ENCODE measurements around the gene TSG101. TPM values are rescaled to one million over a fixed set of nuclear protein-coding genes. Genes with fewer than 3 reads are reported as not detected.

Gene TSG101
- total RNA-seq, 1 donor from 2014 or later: 47.4 TPM

GRCh38 chr11:18452927-18453326 is 73.8 kb downstream of the TSG101 start:
- H3K27me3 Mint-ChIP-seq (ENCODE audit: unreplicated experiment): no peaks in the 10 kb centered on the region
- no peak overlapping the region for H3K4me3 Mint-ChIP-seq (ENCODE audit: unreplicated experiment)
- H3K36me3 Mint-ChIP-seq (ENCODE audit: low read depth, unreplicated experiment): no peaks in the 10 kb centered on the region
- TF ChIP-seq CTCF (IDR thresholded peaks at IDR 0.05; ENCODE audit: unreplicated experiment): no peak
- H3K9me3 Mint-ChIP-seq (ENCODE audit: unreplicated experiment): no peaks in the 10 kb centered on the region
- no peaks in the 10 kb centered on the region for H3K4me1 Mint-ChIP-seq (ENCODE audit: unreplicated experiment)
- DNase-seq (ENCODE audit: low spot score): no peak
- H3K27ac Mint-ChIP-seq (ENCODE audit: unreplicated experiment): no peak overlapping the region

GRCh38 chr11:18449251-18449650 is 77.5 kb downstream of the TSG101 start:
- no peak for TF ChIP-seq CTCF (IDR thresholded peaks at IDR 0.05; ENCODE audit: unreplicated experiment)
- DNase-seq (ENCODE audit: low spot score): no peak
- H3K4me1 Mint-ChIP-seq (ENCODE audit: unreplicated experiment): no peaks in the 10 kb centered on the region
- H3K36me3 Mint-ChIP-seq (ENCODE audit: low read depth, unreplicated experiment): no peaks in the 10 kb centered on the region
- no peaks in the 10 kb centered on the region for H3K27me3 Mint-ChIP-seq (ENCODE audit: unreplicated experiment)
- no peak overlapping the region for H3K27ac Mint-ChIP-seq (ENCODE audit: unreplicated experiment)
- H3K4me3 Mint-ChIP-seq (ENCODE audit: unreplicated experiment): no peak overlapping the region
- no peaks in the 10 kb centered on the region for H3K9me3 Mint-ChIP-seq (ENCODE audit: unreplicated experiment)

GRCh38 chr11:18438691-18439090 is 88.1 kb downstream of the TSG101 start:
- no peaks in the 10 kb centered on the region for H3K27me3 Mint-ChIP-seq (ENCODE audit: unreplicated experiment)
- no peaks in the 10 kb centered on the region for H3K36me3 Mint-ChIP-seq (ENCODE audit: low read depth, unreplicated experiment)
- no peak overlapping the region for H3K4me3 Mint-ChIP-seq (ENCODE audit: unreplicated experiment)
- no peaks in the 10 kb centered on the region for H3K9me3 Mint-ChIP-seq (ENCODE audit: unreplicated experiment)
- no peak for TF ChIP-seq CTCF (IDR thresholded peaks at IDR 0.05; ENCODE audit: unreplicated experiment)
- no peak for DNase-seq (ENCODE audit: low spot score)
- H3K4me1 Mint-ChIP-seq (ENCODE audit: unreplicated experiment): no peaks in the 10 kb centered on the region
- H3K27ac Mint-ChIP-seq (ENCODE audit: unreplicated experiment): no peak overlapping the region

Other genes starting within 250 kb of the TSG101 start
- gene HPS5, start 204.8 kb downstream of the TSG101 start, total RNA-seq (ENCODE audit: unreplicated experiment): 14.7 TPM
- 35.9 TPM for gene GTF2H1, start 204.4 kb downstream of the TSG101 start, total RNA-seq (ENCODE audit: unreplicated experiment)
- 74.0 TPM for gene LDHA, start 132.4 kb downstream of the TSG101 start, total RNA-seq (ENCODE audit: unreplicated experiment)
- not detected for gene LDHC, start 114.6 kb downstream of the TSG101 start, total RNA-seq (ENCODE audit: unreplicated experiment)
- gene LDHAL6A, start 71.1 kb downstream of the TSG101 start, total RNA-seq (ENCODE audit: unreplicated experiment): not detected
- 13.2 TPM for gene UEVLD, start 61.8 kb upstream of the TSG101 start, total RNA-seq (ENCODE audit: unreplicated experiment)
- gene MISFA, start 72.8 kb upstream of the TSG101 start, total RNA-seq (ENCODE audit: unreplicated experiment): 2.8 TPM
- 19.9 TPM for gene SPTY2D1, start 107.4 kb upstream of the TSG101 start, total RNA-seq (ENCODE audit: unreplicated experiment)
- 3.9 TPM for gene TMEM86A, start 171.8 kb upstream of the TSG101 start, total RNA-seq (ENCODE audit: unreplicated experiment)
- gene IGSF22, start 199.2 kb upstream of the TSG101 start, total RNA-seq (ENCODE audit: unreplicated experiment): 0.74 TPM

Measured in endothelial cell (in vitro differentiated cells).